CD4-positive, alpha-beta T cell treated with Interleukin-15 for 1 hour (primary cell): ENCODE results near the gene REG3A.

ENCODE experiments used
- DNase-seq: peaks from one replicate; pipeline ENCODE4 v3.0.0-alpha.2; 2020

REG3A gene

DNA sequence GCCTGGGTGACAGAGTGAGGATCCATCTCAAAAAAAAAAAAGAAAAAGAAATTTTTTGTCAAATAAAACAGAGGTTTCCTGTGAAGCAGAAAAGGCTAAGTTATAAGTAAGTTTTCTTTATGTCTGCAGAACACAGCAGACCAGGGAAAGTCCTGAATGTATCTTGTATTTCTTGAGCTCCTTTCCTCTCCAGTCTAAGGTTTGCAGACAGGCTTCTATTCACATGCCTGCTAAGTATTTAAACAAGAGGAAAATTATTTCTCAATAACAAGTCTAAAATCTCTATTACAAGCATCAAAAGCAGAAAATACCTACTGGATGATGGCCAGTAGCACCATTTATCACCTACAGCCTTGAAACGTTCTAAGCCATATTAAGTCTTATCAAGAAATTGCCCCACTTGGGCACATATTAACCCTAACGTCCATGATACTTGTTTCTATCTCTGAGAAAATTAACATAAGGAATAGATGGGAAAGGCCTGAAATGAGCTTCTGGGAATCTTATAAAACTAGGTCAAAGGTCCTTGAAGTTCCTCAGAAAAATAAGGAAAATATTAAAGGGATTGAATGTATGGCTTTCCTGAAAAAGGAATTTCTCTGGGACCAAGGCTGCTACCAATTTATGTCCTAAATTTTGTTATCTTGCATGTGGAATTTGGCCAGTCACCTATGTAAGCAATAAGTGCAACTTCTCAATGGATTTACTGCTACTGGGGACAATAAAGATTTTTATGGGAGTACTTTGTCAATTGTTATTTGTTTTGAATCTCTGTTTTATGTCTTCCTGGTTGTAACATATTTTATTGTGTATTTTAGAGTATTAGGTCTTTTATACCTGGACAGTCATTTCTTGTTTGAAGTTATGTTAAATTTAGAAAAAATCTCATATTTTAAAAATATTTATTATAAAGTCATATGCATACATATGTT, 42.3 kb downstream of the REG3A start:
- no peak for DNase-seq

DNA sequence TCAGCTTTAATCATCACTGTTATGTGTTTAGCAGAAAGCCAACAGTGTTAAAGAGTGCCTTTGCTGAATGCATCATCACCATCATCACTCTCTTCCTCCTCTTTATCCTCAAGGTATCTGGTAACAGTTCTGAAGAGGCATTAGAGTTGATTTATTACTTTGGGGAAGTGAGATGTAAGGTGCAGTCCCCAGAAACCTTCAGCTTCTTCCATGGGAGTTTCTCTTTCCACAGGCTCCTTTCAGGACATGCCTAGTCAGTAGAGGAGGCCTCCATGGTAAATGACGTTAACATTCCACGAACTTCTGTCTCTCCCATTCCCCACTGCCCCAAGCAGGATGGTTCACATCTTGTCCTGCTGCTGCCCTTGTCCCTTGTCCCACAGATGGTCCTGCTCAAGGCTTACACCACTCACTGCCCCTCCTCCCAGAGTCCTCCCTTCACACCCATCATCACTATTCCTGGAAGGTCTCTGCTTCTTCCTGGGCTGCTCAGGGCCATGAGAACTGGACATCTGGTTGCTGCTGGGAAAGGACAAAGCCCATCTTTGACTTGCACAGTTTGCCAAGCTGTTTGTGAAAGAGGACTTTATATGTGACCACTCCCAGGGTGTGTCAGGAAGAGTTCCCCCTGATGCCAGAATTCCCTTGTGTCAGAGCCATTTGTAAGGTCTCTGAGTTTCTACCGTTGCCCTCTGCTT, 44.6 kb downstream of the REG3A start:
- DNase-seq = no peak

DNA sequence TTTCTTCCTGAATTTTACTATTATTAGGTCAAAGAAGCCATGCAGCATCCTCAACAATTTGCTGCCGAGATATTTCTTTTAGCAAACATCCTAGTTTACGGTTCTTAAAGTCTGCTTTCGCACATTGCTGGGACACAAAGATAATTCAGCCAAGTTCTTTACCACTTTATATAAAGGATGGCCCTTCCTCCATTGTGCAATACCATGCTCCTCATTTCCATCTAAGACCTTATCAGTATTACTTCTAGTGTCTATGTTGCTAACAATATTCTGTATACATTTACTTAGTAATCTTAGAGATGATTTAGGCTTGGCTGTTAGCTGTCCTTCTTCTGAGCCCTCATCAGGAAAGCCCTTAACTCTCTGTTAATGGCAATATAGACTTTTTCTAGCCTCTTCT, 47.3 kb downstream of the REG3A start:
- no peak for DNase-seq
